ENCODE data around the gene PPP1R36.

The PPP1R36 gene

GRCh38 chr14:64636208-64636979 is 86.6 kb downstream of the PPP1R36 start:
- Histone ChIP-seq H3K9me3 (ENCODE audit: control insufficient read depth, insufficient read depth, low read length) (no peaks in the 10 kb centered on the region), H3K4me3 (ENCODE audit: low read depth, low read length) (no peak overlapping the region), H3K4me1 (ENCODE audit: control insufficient read depth, insufficient read depth, low read length) (peaks cover 7% of the 10 kb centered on the region), H3K27me3 (ENCODE audit: control insufficient read depth, insufficient read depth, low read length) (no peaks in the 10 kb centered on the region), H3K9ac (ENCODE audit: low read depth, low read length) (no peak overlapping the region), H3K27ac (ENCODE audit: low read depth, low read length) (no peak overlapping the region), H3K36me3 (ENCODE audit: control insufficient read depth, insufficient read depth, low read length) (no peaks in the 10 kb centered on the region)

GRCh38 chr14:64636980-64637429 is 87.2 kb downstream of the PPP1R36 start:
- no peaks in the 10 kb centered on the region for H3K9me3 ChIP-seq (ENCODE audit: control insufficient read depth, insufficient read depth, low read length)
- H3K27ac ChIP-seq (ENCODE audit: low read depth, low read length): no peak overlapping the region
- H3K4me1 ChIP-seq (ENCODE audit: control insufficient read depth, insufficient read depth, low read length): peaks cover 7% of the 10 kb centered on the region
- no peak overlapping the region for H3K4me3 ChIP-seq (ENCODE audit: low read depth, low read length)
- H3K36me3 ChIP-seq (ENCODE audit: control insufficient read depth, insufficient read depth, low read length): no peaks in the 10 kb centered on the region
- H3K9ac ChIP-seq (ENCODE audit: low read depth, low read length): no peak overlapping the region
- H3K27me3 ChIP-seq (ENCODE audit: control insufficient read depth, insufficient read depth, low read length): no peaks in the 10 kb centered on the region

GRCh38 chr14:64637735-64638473 is 88.1 kb downstream of the PPP1R36 start:
- Histone ChIP-seq H3K4me3 (ENCODE audit: low read depth, low read length) (no peak overlapping the region), H3K27me3 (ENCODE audit: control insufficient read depth, insufficient read depth, low read length) (no peaks in the 10 kb centered on the region), H3K4me1 (ENCODE audit: control insufficient read depth, insufficient read depth, low read length) (peaks cover 7% of the 10 kb centered on the region), H3K27ac (ENCODE audit: low read depth, low read length) (no peak overlapping the region), H3K9ac (ENCODE audit: low read depth, low read length) (no peak overlapping the region), H3K36me3 (ENCODE audit: control insufficient read depth, insufficient read depth, low read length) (no peaks in the 10 kb centered on the region), H3K9me3 (ENCODE audit: control insufficient read depth, insufficient read depth, low read length) (no peaks in the 10 kb centered on the region)

- Histone ChIP-seq H3K36me3 (ENCODE audit: control insufficient read depth, insufficient read depth, low read length) (no peaks in the 10 kb centered on the region), H3K27ac (ENCODE audit: low read depth, low read length) (no peak overlapping the region), H3K4me3 (ENCODE audit: low read depth, low read length) (no peak overlapping the region)
These were observed 88.9 kb downstream of the PPP1R36 start for GRCh38 chr14:64638625-64639024.

More at GRCh38 chr14:64638625-64639024, 88.9 kb downstream of the PPP1R36 start:
- Histone ChIP-seq H3K9ac (ENCODE audit: low read depth, low read length) (no peak overlapping the region), H3K4me1 (ENCODE audit: control insufficient read depth, insufficient read depth, low read length) (peaks cover 7% of the 10 kb centered on the region), H3K9me3 (ENCODE audit: control insufficient read depth, insufficient read depth, low read length) (peaks cover 3% of the 10 kb centered on the region; the same call in 1 of the 2 replicates), H3K27me3 (ENCODE audit: control insufficient read depth, insufficient read depth, low read length) (no peaks in the 10 kb centered on the region)

Measured in HUES48 (cell line).